Thoracic aorta (tissue), 2 donors: ENCODE data around the gene DAAM2. TPM values are rescaled to one million over a fixed set of nuclear protein-coding genes. Genes with fewer than 3 reads are reported as not detected.

Source experiments
- ATAC-seq: fragments of 150-250 bp; one replicate; pipeline ENCODE4 v1.8.0; 2017; ENCODE audit warnings: low read depth; ENCODE audit not compliant: insufficient number of reproducible peaks, low FRiP score
- DNase-seq: peaks from one replicate; pipeline ENCODE4 v3.0.0-alpha.2; 2020; ENCODE audit warnings: low spot score
- H3K27ac ChIP-seq, 2 donors: fragments of 200-600 bp; sonication (generic); 1 replicate in 1 of 2; 2 replicates in 1 of 2; pipeline ENCODE4 v1.5.1; 2016; ENCODE audit warnings: mild to moderate bottlenecking in 2 of 2, moderate library complexity in 2 of 2
- H3K27me3 ChIP-seq: fragments of 200-600 bp; sonication (generic); replicated peaks from 2 replicates; pipeline ENCODE4 v1.6.0; 2016; ENCODE audit warnings: mild to moderate bottlenecking; ENCODE audit not compliant: insufficient read depth
- H3K36me3 ChIP-seq: fragments of 200-600 bp; sonication (generic); one replicate; pipeline ENCODE4 v1.5.1; 2016
- H3K4me1 ChIP-seq, 2 donors: fragments of 200-600 bp; sonication (generic); 1 replicate in 1 of 2; 2 replicates in 1 of 2; pipeline versions ENCODE4 v1.5.1 to v1.6.0; 2016; ENCODE audit warnings: low read depth in 2 of 2, mild to moderate bottlenecking in 1 of 2; ENCODE audit not compliant: control insufficient read depth in 1 of 2
- H3K4me3 ChIP-seq: fragments of 200-600 bp; sonication (generic); 2 replicates; pipeline ENCODE4 v1.5.1; 2016; ENCODE audit warnings: mild to moderate bottlenecking
- H3K9me3 ChIP-seq: fragments of 200-600 bp; sonication (generic); 2 replicates; pipeline ENCODE4 v1.5.1; 2016
- CTCF ChIP-seq: fragments of 200-600 bp; sonication (generic); IDR thresholded peaks from one replicate; pipeline ENCODE4 v1.5.1; 2019; ENCODE audit warnings: antibody characterized with exemption
- total RNA-seq, 2 donors: library from RNA; depleted of rRNA; stranded (reverse); fragments of >200 nt; gene quantifications; one replicate each; pipeline versions ENCODE4 v1.1.0 to v1.2.3, GENCODE V29; 2016

Gene DAAM2
- total RNA-seq, 2 donors from 2014 or later = 61.5 to 71.5 TPM

GRCh38 chr6:39910164-39910563 lies 118.0 kb downstream of the DAAM2 start:
- no peak for TF ChIP-seq CTCF
- Histone ChIP-seq H3K4me1 (peaks cover 0 to 6% of the 10 kb centered on the region in 2 donors), H3K27me3 (no peaks in the 10 kb centered on the region), H3K9me3 (no peaks in the 10 kb centered on the region), H3K36me3 (peaks cover 61% of the 10 kb centered on the region), H3K27ac (no peak overlapping the region), H3K4me3 (no peak overlapping the region)
- ATAC-seq (no peak), DNase-seq (no peak)

- no peak for ATAC-seq
- H3K36me3 ChIP-seq = peaks cover 63% of the 10 kb centered on the region
Measured at GRCh38 chr6:39910744-39911143, 118.6 kb downstream of the DAAM2 start.

GRCh38 chr6:39911513-39912125 lies 119.4 kb downstream of the DAAM2 start:
- ATAC-seq (no peak), DNase-seq (no peak)
- Histone ChIP-seq H3K4me3 (no peak overlapping the region), H3K36me3 (peaks cover 63% of the 10 kb centered on the region), H3K9me3 (no peaks in the 10 kb centered on the region), H3K27ac (no peak overlapping the region), H3K4me1 (no peaks in the 10 kb centered on the region), H3K27me3 (no peaks in the 10 kb centered on the region)
- TF ChIP-seq CTCF = no peak

More at GRCh38 chr6:39910744-39911143, 118.6 kb downstream of the DAAM2 start:
- H3K9me3 ChIP-seq = no peaks in the 10 kb centered on the region
- no peak overlapping the region for H3K27ac ChIP-seq
- DNase-seq = no peak
- no peaks in the 10 kb centered on the region for H3K27me3 ChIP-seq
- no peak for TF ChIP-seq CTCF
- H3K4me1 ChIP-seq = peaks cover 0 to 3% of the 10 kb centered on the region in 2 donors
- H3K4me3 ChIP-seq = no peak overlapping the region

GRCh38 chr6:39912446-39912845 lies 120.3 kb downstream of the DAAM2 start:
- no peaks in the 10 kb centered on the region for H3K9me3 ChIP-seq
- no peak overlapping the region for H3K4me3 ChIP-seq
- H3K27me3 ChIP-seq = no peaks in the 10 kb centered on the region
- no peak for ATAC-seq
- TF ChIP-seq CTCF = no peak
- H3K27ac ChIP-seq = no peak overlapping the region
- no peaks in the 10 kb centered on the region for H3K4me1 ChIP-seq
- peaks cover 60% of the 10 kb centered on the region for H3K36me3 ChIP-seq
- no peak for DNase-seq

- H3K4me3 ChIP-seq = no peak overlapping the region
- ATAC-seq (no peak), DNase-seq (no peak)
- H3K9me3 ChIP-seq = no peaks in the 10 kb centered on the region
- peaks cover 59% of the 10 kb centered on the region for H3K36me3 ChIP-seq
- no peaks in the 10 kb centered on the region for H3K4me1 ChIP-seq
- no peak overlapping the region for H3K27ac ChIP-seq
- H3K27me3 ChIP-seq = no peaks in the 10 kb centered on the region
- TF ChIP-seq CTCF = no peak
Measured at GRCh38 chr6:39913391-39913916, 121.3 kb downstream of the DAAM2 start.
